Right lobe of liver (tissue), 4 donors: ENCODE results near the gene POMT1.

Experiments used
- POLR2A ChIP-seq: fragments of 450-650 bp; IDR thresholded peaks from one replicate; pipeline ENCODE4 v1.6.1; 2017; ENCODE audit warnings: antibody characterized with exemption, mild to moderate bottlenecking
- TF ChIP-seq, protein P1 (sequence below), 4 donors: fragments of 200-600 bp in 3 of 4; fragments of 450-650 bp in 1 of 4; IDR thresholded peaks; one replicate each; pipeline versions ENCODE4 v1.5.1 to v1.8.0; 2016 to 2022; ENCODE audit warnings: antibody characterized with exemption in 4 of 4, mild to moderate bottlenecking in 2 of 4
- donor health status: DM: no; HTN: no; CAD: no.
- donor health status: DM: no; HTN: no; CAD: no.
- donor health status: DM: no; HTN: yes; CAD: no.

DNA sequence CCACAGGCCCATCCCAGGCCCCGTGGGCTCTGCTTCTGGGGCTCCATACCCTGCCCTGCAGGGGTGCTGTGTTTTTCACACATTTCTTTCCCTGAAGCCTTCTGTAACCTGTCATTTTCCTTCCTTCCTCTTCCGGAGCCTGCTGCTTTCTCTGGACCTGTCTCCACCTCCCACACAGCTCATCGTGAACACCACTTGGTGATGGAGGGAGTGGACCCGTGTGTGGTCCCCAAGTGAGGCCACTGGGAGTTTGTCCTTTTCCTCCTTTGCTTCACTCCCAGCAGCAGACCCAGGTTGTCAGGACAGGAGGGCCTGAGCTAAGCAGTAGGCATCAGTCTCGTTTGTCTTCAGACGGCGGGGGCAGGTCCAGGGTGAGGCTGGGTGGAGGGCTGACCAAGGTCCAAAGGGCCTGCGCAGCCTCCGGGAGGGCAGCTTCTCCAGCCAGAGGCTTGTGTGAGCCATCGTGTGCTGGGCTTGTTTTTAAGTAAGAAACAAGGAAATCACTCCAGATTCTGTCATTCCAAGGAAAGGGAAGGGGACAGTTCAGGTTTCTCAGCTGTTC is 5.8 kb upstream of the POMT1 start:
- no peak for TF ChIP-seq POLR2A
- TF ChIP-seq, protein P1, sequence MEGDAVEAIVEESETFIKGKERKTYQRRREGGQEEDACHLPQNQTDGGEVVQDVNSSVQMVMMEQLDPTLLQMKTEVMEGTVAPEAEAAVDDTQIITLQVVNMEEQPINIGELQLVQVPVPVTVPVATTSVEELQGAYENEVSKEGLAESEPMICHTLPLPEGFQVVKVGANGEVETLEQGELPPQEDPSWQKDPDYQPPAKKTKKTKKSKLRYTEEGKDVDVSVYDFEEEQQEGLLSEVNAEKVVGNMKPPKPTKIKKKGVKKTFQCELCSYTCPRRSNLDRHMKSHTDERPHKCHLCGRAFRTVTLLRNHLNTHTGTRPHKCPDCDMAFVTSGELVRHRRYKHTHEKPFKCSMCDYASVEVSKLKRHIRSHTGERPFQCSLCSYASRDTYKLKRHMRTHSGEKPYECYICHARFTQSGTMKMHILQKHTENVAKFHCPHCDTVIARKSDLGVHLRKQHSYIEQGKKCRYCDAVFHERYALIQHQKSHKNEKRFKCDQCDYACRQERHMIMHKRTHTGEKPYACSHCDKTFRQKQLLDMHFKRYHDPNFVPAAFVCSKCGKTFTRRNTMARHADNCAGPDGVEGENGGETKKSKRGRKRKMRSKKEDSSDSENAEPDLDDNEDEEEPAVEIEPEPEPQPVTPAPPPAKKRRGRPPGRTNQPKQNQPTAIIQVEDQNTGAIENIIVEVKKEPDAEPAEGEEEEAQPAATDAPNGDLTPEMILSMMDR (IDR thresholded peaks at IDR 0.05), result no peak
